Measurements from ENCODE around the gene CBR3.

CBR3 gene

DNA sequence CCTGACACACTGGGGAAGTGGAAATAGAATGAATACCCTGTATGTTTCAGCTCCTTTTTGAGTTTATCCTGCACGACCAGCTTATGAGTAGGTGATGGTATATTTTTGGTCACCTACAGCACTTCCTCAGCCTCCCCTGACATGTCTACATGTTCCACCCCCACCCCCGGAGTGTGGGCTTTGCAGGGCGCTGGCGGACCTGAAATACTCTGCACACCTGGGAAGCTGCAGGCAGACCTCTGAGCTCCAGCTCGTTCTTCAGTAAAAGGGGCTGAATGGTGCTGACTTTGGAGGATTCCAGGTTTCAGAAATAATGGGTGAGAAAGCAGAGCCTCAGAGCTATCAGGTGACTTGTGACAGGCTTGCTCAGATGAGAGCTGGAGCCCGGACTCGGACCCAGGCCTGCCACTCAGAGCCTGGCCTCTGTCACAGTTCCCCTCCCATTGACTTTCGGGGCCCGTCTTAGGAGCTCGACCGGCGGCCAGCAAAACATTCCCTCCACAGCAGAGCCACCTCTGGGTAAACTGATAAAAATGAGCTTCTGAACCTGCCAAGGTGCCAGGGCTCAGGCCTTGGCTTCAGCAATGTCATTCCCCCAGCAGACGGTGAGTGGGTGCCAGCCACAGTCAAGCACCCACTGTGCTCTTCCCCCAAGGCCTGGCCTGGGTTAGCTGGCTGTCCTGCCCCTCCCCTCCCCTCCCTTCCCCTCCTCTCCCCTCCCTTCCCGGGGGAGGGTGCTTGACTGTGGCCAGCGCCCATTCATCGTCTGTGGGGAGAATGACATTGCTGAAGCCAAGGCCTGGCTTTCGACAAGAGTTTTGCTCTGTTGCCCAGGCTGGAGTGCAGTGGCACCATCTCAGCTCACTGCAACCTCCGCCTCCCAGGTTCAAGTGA lies 51.9 kb downstream of the CBR3 start:
- peak in 1 of 2 experiments; percentile 17 for DNase-seq

DNA sequence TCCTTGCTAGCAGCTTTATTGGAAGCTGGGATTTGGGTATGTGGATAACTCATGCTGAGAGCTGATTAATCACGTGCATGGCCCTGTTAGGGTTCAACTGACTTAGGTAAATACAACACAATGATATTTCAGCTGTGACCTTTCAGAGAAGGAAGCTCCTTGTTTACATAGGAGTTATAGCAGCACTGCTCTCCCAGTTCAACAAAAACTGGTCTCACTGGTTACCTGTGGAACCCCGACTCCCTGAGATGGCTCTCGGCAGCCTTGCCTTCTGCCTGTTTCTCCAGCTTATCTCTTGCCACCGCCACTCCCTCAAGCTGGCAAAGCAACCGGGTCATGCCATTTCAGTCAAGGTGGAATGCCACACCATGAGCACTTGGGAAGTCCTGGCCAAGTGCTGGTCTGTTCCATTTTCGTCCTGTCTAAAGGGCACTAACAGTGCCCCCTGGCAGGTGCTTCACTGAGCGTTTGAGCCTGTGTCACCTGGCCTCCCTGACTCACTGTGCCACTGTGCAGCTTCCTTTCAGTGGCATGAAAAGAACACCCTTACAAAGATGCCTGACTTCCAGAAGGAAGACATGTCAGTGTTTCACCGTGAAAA lies 53.3 kb downstream of the CBR3 start:
- DNase-seq = peak; percentile 85 to 87

DNA sequence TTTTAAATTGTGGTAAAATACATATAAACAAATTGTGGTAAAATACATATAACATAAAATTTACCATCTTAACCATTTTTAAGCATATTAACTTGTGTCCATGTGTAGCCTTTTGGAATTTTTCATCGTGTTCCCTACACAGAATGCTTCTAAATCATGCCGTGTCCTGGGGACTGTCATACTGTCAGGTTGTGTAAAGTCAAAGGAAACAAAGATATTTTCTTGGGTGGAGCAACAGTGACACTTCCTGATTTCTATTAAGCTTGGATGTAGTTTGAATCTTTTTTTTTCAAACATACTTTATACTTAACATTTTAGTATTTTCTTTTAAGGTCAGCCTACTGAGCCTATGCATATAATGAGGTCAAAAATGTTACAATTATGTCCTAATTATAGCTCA lies 54.1 kb downstream of the CBR3 start:
- no peak for DNase-seq

DNA sequence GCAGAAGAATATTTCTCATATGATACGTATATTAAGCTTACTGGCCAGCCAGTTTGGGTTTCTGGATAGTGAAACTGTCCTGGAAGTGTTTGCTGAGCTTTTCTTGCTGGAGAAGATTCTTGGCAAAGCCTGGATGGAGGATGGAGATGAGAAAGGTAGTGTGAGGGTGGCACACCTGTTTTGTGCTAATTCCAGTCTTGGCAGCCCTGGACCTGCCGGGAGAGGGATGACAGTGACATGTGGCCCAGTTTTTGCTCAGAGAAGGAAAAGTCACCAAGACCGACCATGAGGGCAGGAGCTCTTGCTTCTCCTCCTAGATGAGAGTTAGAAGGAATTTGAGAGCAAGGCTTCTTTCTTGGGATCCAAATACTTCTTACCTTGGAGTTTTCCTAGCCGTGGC lies 55.9 kb downstream of the CBR3 start:
- no peak for DNase-seq

DNA sequence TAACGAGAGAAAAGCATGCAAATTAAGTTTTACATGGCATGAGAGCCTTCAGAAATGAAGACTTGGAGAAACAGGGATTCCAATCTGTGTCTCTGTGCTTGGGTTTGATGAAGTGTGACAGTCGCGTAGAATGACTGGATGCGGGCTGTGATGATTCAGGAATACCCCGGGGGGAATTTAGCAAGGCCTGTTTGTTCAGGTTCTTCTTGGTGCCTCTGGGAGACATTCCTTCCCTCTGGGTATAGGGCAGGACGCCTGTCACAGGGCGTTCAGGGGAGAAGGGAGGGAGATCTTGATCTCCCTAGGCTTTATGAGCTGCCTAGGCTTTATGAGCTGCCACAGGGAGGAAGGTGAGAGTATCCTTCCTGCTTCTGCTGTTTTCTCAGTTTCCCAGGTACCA lies 58.3 kb downstream of the CBR3 start:
- DNase-seq = no peak

DNA sequence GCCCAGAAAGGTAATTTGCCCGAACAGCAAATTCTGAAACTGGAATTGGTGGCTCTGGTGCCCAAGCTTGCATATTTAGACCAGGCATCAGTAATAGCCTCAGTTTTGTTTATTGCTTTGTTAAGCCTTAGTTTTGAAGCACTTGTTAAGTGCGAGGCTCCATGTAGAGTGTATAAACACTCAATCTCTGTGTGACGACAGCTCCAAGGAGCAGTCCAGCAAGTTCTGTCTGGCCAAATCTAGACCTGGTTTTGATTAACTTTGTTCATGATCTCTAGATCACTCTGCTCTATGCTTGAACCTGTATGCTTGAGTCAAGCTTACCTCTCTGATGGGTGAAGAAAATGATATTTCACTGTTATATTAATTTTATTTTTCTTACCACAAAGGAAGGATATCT lies 59.1 kb downstream of the CBR3 start:
- no peak for DNase-seq

DNA sequence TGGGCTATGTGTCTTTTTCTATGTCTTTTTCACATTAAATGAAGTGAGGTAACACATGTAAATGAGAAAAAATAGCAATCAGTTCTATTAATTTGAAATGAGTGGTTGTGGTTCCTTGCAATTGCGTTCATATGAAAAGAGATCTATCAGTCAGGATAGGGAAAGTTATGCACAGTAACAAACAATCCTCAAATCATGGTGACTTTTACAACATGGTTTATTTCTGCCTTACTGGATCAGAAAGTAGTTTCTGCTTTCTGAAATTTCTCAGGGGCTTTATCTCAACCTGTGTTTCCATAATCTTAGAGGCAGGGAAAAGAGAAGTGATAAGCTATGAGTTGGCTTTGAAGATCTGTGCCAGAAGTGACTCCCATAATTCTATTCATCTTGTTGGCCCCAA lies 60.7 kb downstream of the CBR3 start:
- DNase-seq = no peak

Measured in SHP77 (cell line).